Spleen (tissue), 11 donors: ENCODE measurements around the gene TNFRSF14. TPM values are rescaled to one million over a fixed set of nuclear protein-coding genes. Genes with fewer than 3 reads are reported as not detected.
"Not testable (repeated sequence)": the region's sequence is repeated elsewhere in the genome, so short reads cannot be mapped to it uniquely, and the experiment has no call there.

ENCODE experiments used
- DNase-seq: peaks from one replicate; pipeline ENCODE4 v3.0.0-alpha.2; 2020
- H3K27ac ChIP-seq, 8 donors: fragments of 200-600 bp; sonication (generic) in 7 of 8; 1 replicate in 4 of 8; 2 replicates in 4 of 8; pipeline versions ENCODE4 v1.5.0 to v1.8.0; 2016 to 2021; ENCODE audit warnings: inconsistent platforms in 4 of 8, mild to moderate bottlenecking in 4 of 8, moderate library complexity in 1 of 8
- H3K27me3 ChIP-seq, 7 donors: fragments of 200-600 bp; sonication (generic) in 6 of 7; replicated peaks in 1 of 7; 1 replicate in 4 of 7; 2 replicates in 3 of 7; pipeline versions ENCODE4 v1.5.0 to v1.8.0; 2016 to 2021; ENCODE audit warnings: inconsistent platforms in 3 of 7, mild to moderate bottlenecking in 1 of 7
- H3K36me3 ChIP-seq, 6 donors: fragments of 200-600 bp; sonication (generic) in 5 of 6; 1 replicate in 4 of 6; 2 replicates in 2 of 6; pipeline versions ENCODE4 v1.5.0 to v1.8.0; 2016 to 2021; ENCODE audit warnings: inconsistent platforms in 2 of 6
- H3K4me1 ChIP-seq, 6 donors: fragments of 200-600 bp; sonication (generic) in 5 of 6; 1 replicate in 3 of 6; 2 replicates in 3 of 6; pipeline versions ENCODE4 v1.5.0 to v1.8.0; 2016 to 2021; ENCODE audit warnings: inconsistent platforms in 3 of 6
- H3K4me3 ChIP-seq, 8 donors: fragments of 200-600 bp; sonication (generic) in 7 of 8; 1 replicate in 4 of 8; 2 replicates in 4 of 8; pipeline versions ENCODE4 v1.5.0 to v1.8.0; 2016 to 2021; ENCODE audit warnings: inconsistent platforms in 4 of 8, mild to moderate bottlenecking in 4 of 8, moderate library complexity in 2 of 8
- H3K9me3 ChIP-seq, 8 donors: fragments of 200-600 bp; sonication (generic) in 7 of 8; 1 replicate in 4 of 8; 2 replicates in 4 of 8; pipeline versions ENCODE4 v1.5.0 to v1.8.0; 2016 to 2021; ENCODE audit warnings: inconsistent platforms in 4 of 8
- POLR2A ChIP-seq, 3 donors: fragments of 450-650 bp; IDR thresholded peaks; one replicate each; pipeline ENCODE4 v1.5.1; 2017; ENCODE audit warnings: antibody characterized with exemption in 3 of 3, mild to moderate bottlenecking in 1 of 3
- POLR2AphosphoS5 ChIP-seq, 3 donors: sonication (generic); formaldehyde crosslinking; IDR thresholded peaks; one replicate each; pipeline ENCODE4 v1.5.1; 2017; ENCODE audit warnings: antibody characterized with exemption in 3 of 3
- WGBS, 5 donors: extraction: QIAGEN DNeasy Blood & Tissue Kit in 3 of 5; methylation state at CpG; one replicate each; pipeline versions ENCODE4 v1.1.5 to v1.1.7; 2013 to 2018; 5-methylcytosine and 5-hydroxymethylcytosine counted together
- intact Hi-C: fragments of 100-400 bp; cut with DNase I; formaldehyde crosslinking; loops from one replicate; pipeline ENCODE4 v1.15.0; 2023; ENCODE audit warnings: low total_unique reads
- polyA plus RNA-seq, 3 donors: library from polyadenylated mRNA; stranded (reverse); fragments of 200-250 nt; gene quantifications; one replicate each; pipeline ENCODE4 v1.2.1, GENCODE V29; 2013
- total RNA-seq, 7 donors: library from RNA; depleted of rRNA in 3 of 7; stranded (reverse); fragments of >200 nt in 3 of 7; fragmentation: NEBNext Ultra II Directional in 4 of 7; extraction: Animal tissue kit (Norgen Biotek cat#: 25700) in 4 of 7; gene quantifications; one replicate each; pipeline versions ENCODE4 v1.1.0 to v1.2.1, GENCODE V29; 2016 to 2021
- TF ChIP-seq, protein P1 (sequence below), 11 experiments: fragments of 200-600 bp in 7 of 11; fragments of 450-650 bp in 4 of 11; sonication (generic) in 4 of 11; IDR thresholded peaks in 8 of 11; conservative IDR thresholded peaks in 3 of 11; 1 replicate in 7 of 11; 2 replicates in 4 of 11; pipeline versions ENCODE4 v1.4.0 to v1.8.0; 2016 to 2021; ENCODE audit warnings: antibody characterized with exemption in 11 of 11, inconsistent platforms in 4 of 11, mild to moderate bottlenecking in 1 of 11
- donor health status: healthy with polysubstance abuse.
- donor health status: DM: no; HTN: no; CAD: no; lungs with moderate emphysema.
- donor health status: DM: no; HTN: no; CAD: no.
- donor health status: Bipolar disorder and iron deficiency.
- donor health status: healthy.
- donor health status: DM: no; HTN: no; CAD: no.
- donor health status: DM: yes; HTN: yes; CAD: no.

The TNFRSF14 gene
- total and polyA plus RNA-seq, 10 donors = 146 to 366 (median 191) TPM

DNA sequence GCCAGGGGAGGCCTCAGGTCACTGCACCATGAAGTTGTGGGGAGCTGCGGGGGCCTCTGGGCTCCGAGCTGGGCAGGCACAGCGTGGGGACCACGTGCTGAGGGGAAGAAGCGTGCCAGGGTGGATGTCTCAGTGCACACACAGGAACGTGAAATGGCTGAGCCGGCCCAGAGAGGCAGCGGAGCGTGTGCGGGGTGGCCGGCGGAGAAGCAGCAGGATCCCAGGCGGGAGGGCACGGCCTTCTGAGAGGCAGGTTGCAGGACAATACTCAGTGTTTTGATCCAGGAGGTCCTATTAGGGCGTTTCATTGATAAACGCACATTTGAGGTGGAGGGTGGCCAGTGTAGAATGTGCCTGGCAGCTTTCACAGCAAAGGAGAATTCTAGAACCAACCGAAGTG, 12.9 kb downstream of the TNFRSF14 start:
- Histone ChIP-seq H3K27me3 (no peaks in the 10 kb centered on the region), H3K36me3 (peaks cover 0 to 3% (median under 1%) of the 10 kb centered on the region in 6 donors), H3K4me1 (peaks cover 0 to 9% (median 3%) of the 10 kb centered on the region in 6 donors), H3K9me3 (peaks cover 0 to 13% (median 10%) of the 10 kb centered on the region in 8 donors), H3K27ac (no peak overlapping the region), H3K4me3 (no peak overlapping the region)
- 86 to 94% (median 90%) methylated on average over 12 to 17 of the region's 17 CpGs for WGBS, 5 donors
- intact Hi-C loops = no loop called here
- TF ChIP-seq POLR2AphosphoS5 (IDR thresholded peaks at IDR 0.05) (peak in 1 of 3 donors; percentile 49), POLR2A (IDR thresholded peaks at IDR 0.05) (no peak)
- TF ChIP-seq, protein P1, sequence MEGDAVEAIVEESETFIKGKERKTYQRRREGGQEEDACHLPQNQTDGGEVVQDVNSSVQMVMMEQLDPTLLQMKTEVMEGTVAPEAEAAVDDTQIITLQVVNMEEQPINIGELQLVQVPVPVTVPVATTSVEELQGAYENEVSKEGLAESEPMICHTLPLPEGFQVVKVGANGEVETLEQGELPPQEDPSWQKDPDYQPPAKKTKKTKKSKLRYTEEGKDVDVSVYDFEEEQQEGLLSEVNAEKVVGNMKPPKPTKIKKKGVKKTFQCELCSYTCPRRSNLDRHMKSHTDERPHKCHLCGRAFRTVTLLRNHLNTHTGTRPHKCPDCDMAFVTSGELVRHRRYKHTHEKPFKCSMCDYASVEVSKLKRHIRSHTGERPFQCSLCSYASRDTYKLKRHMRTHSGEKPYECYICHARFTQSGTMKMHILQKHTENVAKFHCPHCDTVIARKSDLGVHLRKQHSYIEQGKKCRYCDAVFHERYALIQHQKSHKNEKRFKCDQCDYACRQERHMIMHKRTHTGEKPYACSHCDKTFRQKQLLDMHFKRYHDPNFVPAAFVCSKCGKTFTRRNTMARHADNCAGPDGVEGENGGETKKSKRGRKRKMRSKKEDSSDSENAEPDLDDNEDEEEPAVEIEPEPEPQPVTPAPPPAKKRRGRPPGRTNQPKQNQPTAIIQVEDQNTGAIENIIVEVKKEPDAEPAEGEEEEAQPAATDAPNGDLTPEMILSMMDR (IDR thresholded peaks at IDR 0.05 in 8 of 11, conservative IDR thresholded peaks at IDR 0.05 in 3 of 11) = no peak
- DNase-seq = no peak

DNA sequence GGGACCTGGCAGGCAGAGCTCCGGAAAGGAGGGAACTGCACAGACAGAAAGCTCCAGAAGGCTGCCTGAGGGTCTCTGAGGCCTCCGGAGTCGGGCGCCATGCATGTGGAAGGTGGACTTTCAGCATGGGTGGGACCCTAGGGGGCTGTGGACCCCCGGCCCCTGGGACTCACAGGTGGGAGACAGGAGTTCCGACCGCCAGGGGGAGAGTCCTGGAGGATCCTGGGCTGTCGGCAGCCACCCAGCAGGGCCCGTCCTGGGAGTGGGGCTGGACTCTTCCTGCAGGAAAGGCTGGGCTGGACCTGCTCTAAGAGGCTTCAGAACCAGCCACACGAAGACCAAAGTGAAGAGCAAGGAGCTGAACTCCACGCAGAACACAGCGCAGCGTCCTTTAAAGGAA, 13.5 kb downstream of the TNFRSF14 start:
- H3K27me3 ChIP-seq, H3K4me3 ChIP-seq, intact Hi-C loops, H3K4me1 ChIP-seq, H3K36me3 ChIP-seq, DNase-seq, H3K27ac ChIP-seq: not testable (repeated sequence)
- peaks cover 0 to 15% (median 10%) of the 10 kb centered on the region in 8 donors for H3K9me3 ChIP-seq
- WGBS, 5 donors = 78 to 89% (median 86%) methylated on average over 9 to 13 of the region's 13 CpGs

DNA sequence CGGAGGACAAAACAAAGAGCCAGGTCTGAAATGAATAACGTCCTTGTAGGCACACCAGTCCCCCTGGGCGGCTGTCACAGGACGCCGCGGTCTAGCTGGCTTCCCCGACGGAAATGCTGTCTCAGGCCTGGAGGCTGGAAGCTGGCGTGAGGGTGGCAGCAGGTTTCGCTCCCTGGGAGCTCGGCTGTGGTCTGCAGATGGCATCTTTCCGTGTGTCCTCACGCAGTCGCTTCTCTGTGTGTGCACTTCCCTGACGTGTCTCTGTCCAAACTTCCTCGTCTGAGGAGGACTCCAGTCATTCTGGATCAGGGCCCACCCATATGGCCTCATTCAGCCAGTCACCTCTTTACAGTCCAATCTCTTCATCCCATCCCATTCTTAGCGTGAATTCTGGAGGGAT, 14.2 kb downstream of the TNFRSF14 start:
- intact Hi-C loops = no loop called here
- Histone ChIP-seq H3K4me1 (peaks cover 0 to 9% (median 2%) of the 10 kb centered on the region in 6 donors), H3K27me3 (no peaks in the 10 kb centered on the region), H3K36me3 (no peaks in the 10 kb centered on the region), H3K4me3 (no peak overlapping the region), H3K27ac (no peak overlapping the region), H3K9me3 (peaks cover 0 to 15% (median 10%) of the 10 kb centered on the region in 8 donors)
- 62 to 82% (median 79%) methylated on average over 16 to 17 of the region's 17 CpGs for WGBS, 5 donors
- no peak for DNase-seq
- peak in 1 of 3 donors; percentile 50 for TF ChIP-seq POLR2AphosphoS5 (IDR thresholded peaks at IDR 0.05)
- TF ChIP-seq, protein P1 (IDR thresholded peaks at IDR 0.05 in 8 of 11, conservative IDR thresholded peaks at IDR 0.05 in 3 of 11) = no peak

DNA sequence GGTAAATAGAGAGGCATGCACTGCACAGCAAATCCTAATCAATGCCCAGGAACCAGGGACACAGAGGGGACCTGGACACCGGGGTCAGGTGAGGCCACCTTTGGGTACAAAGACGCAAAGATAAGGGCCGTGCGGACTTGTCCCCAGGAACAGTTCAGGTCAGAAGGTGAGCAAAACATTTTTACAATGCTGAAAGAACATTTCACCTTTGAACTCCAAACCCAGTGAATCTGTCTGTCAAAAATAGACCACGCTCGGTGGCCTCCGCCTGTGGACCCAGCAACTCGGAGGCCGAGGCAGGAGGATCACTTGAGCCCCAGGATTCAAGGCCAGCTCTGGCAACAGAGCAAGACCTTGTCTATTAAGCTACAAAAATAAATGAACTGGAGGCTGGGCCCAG, 15.2 kb downstream of the TNFRSF14 start:
- Histone ChIP-seq H3K36me3 (no peaks in the 10 kb centered on the region), H3K27me3 (no peaks in the 10 kb centered on the region), H3K4me3 (no peak overlapping the region), H3K27ac (no peak overlapping the region), H3K9me3 (peaks cover 0 to 15% (median 10%) of the 10 kb centered on the region in 8 donors), H3K4me1 (peaks cover 5 to 12% (median 11%) of the 10 kb centered on the region in 6 donors)
- DNase-seq = no peak
- intact Hi-C loops = no loop called here
- WGBS, 5 donors = 90 to 96% (median 94%) methylated on average over 9 of the region's 9 CpGs
- TF ChIP-seq POLR2A (IDR thresholded peaks at IDR 0.05) = no peak
- no peak for TF ChIP-seq POLR2AphosphoS5 (IDR thresholded peaks at IDR 0.05)
- TF ChIP-seq, protein P1 (IDR thresholded peaks at IDR 0.05 in 8 of 11, conservative IDR thresholded peaks at IDR 0.05 in 3 of 11) = no peak
